Neural progenitor cell (in vitro differentiated cells): ENCODE measurements around the gene CFAP97D1. TPM values are rescaled to one million over a fixed set of nuclear protein-coding genes. Genes with fewer than 3 reads are reported as not detected.

Experiments
- DNase-seq: peaks from one replicate; pipeline ENCODE4 v3.0.0-alpha.2; 2016; ENCODE audit warnings: low spot score
- H2AFZ ChIP-seq: fragments of 200-600 bp; sonication (generic); replicated peaks from 2 replicates; pipeline ENCODE4 v1.6.1; 2016; ENCODE audit warnings: antibody characterized with exemption
- H3F3A ChIP-seq: fragments of 200-600 bp; sonication (generic); 2 replicates; pipeline ENCODE4 v1.6.1; 2016; ENCODE audit warnings: antibody characterized with exemption, low read depth
- H3K27ac ChIP-seq: fragments of 200-600 bp; sonication (generic); 2 replicates; pipeline ENCODE4 v1.5.1; 2016; ENCODE audit warnings: mild to moderate bottlenecking
- H3K27me3 ChIP-seq: fragments of 200-600 bp; sonication (generic); 2 replicates; pipeline ENCODE4 v1.6.1; 2016; ENCODE audit warnings: mild to moderate bottlenecking, moderate library complexity
- H3K36me3 ChIP-seq: fragments of 200-600 bp; sonication (generic); 2 replicates; pipeline ENCODE4 v1.5.1; 2016
- H3K4me1 ChIP-seq: fragments of 200-600 bp; sonication (generic); 2 replicates; pipeline ENCODE4 v1.6.1; 2016; ENCODE audit warnings: mixed run types
- H3K4me2 ChIP-seq: fragments of 200-600 bp; sonication (generic); 2 replicates; pipeline ENCODE4 v1.6.1; 2016
- H3K4me3 ChIP-seq: fragments of 200-600 bp; sonication (generic); 2 replicates; pipeline ENCODE4 v1.5.1; 2016
- H3K79me2 ChIP-seq: fragments of 200-600 bp; sonication (generic); 2 replicates; pipeline ENCODE4 v1.6.1; 2016; ENCODE audit warnings: low read depth
- H3K9ac ChIP-seq: fragments of 200-600 bp; sonication (generic); 2 replicates; pipeline ENCODE4 v1.6.1; 2016
- H3K9me3 ChIP-seq: fragments of 200-600 bp; sonication (generic); 2 replicates; pipeline ENCODE4 v1.5.1; 2016; ENCODE audit warnings: low read depth
- H4K20me1 ChIP-seq: fragments of 200-600 bp; sonication (generic); 2 replicates; pipeline ENCODE4 v1.6.1; 2016; ENCODE audit warnings: low read depth
- H3K27ac Mint-ChIP-seq: 3 replicates; pipeline ENCODE4 v1.8.0; 2021; ENCODE audit warnings: mixed read lengths
- H3K27me3 Mint-ChIP-seq: 2 replicates; pipeline ENCODE4 v1.8.0; 2022; ENCODE audit warnings: low read depth, mild to moderate bottlenecking, inconsistent platforms, moderate library complexity, mixed read lengths; ENCODE audit not compliant: insufficient read depth
- H3K36me3 Mint-ChIP-seq: 3 replicates; pipeline ENCODE4 v1.8.0; 2021; ENCODE audit warnings: mixed read lengths
- H3K4me1 Mint-ChIP-seq: 3 replicates; pipeline ENCODE4 v1.8.0; 2021; ENCODE audit warnings: mixed read lengths
- H3K4me3 Mint-ChIP-seq: 3 replicates; pipeline ENCODE4 v1.8.0; 2021; ENCODE audit warnings: mild to moderate bottlenecking, moderate library complexity, mixed read lengths
- H3K9me3 Mint-ChIP-seq: 3 replicates; pipeline ENCODE4 v1.8.0; 2020; ENCODE audit warnings: mixed read lengths
- EZH2 ChIP-seq: fragments of 200-600 bp; sonication (generic); IDR thresholded peaks from 2 replicates; pipeline ENCODE4 v1.6.1; 2017; ENCODE audit warnings: antibody characterized with exemption, mild to moderate bottlenecking, moderate library complexity
- EZH2phosphoT487 ChIP-seq: fragments of 200-600 bp; sonication (generic); IDR thresholded peaks from 2 replicates; pipeline ENCODE4 v1.6.1; 2017; ENCODE audit warnings: antibody characterized with exemption
- total RNA-seq: library from RNA; depleted of rRNA; stranded (reverse); fragments of >200 nt; gene quantifications from 2 replicates; pipeline ENCODE4 v1.2.3, GENCODE V29; 2015; ENCODE audit warnings: low replicate concordance
- TF ChIP-seq, protein P1 (sequence below): fragments of 200-600 bp; sonication (generic); IDR thresholded peaks from 2 replicates; pipeline ENCODE4 v1.5.1; 2017; ENCODE audit warnings: antibody characterized with exemption, mild to moderate bottlenecking

Gene CFAP97D1
- total RNA-seq, 1 donor from 2014 or later: not detected

DNA sequence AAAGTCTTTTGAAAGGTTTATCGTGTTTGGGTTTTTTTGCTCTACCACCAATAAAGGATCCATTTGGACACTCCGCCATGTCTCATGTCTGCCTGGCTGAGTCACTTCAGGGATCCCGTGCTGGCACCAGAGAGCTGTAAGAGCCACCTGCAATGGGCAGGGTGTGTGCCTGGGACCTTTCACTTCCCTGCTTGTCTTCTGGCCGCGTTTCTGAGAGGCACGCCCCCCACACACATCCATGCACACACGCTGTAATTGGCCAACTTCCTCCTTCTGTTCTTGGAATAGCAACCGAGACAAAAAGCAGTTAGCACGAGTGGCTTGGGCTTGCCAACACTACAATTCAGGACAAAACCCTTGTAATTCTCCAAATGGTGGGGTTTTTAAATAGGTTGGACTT is 11.9 kb upstream of the CFAP97D1 start:
- no peak for TF ChIP-seq EZH2phosphoT487
- Histone ChIP-seq H3K27me3 (no peaks in the 10 kb centered on the region), H3K9me3 (no peaks in the 10 kb centered on the region), H3F3A (peaks cover 3% of the 10 kb centered on the region), H3K27ac (no peak overlapping the region), H2AFZ (no peak overlapping the region), H3K9ac (no peak overlapping the region), H3K4me1 (peaks cover 3% of the 10 kb centered on the region), H3K4me3 (no peak overlapping the region), H3K36me3 (no peaks in the 10 kb centered on the region), H3K79me2 (no peaks in the 10 kb centered on the region), H4K20me1 (no peaks in the 10 kb centered on the region), H3K4me2 (no peak overlapping the region)
- Mint-ChIP-seq H3K4me1 (no peaks in the 10 kb centered on the region), H3K36me3 (peaks cover 21% of the 10 kb centered on the region), H3K27ac (no peak overlapping the region), H3K9me3 (no peaks in the 10 kb centered on the region), H3K4me3 (no peak overlapping the region), H3K27me3 (peaks cover 2% of the 10 kb centered on the region)
- DNase-seq: no peak

DNA sequence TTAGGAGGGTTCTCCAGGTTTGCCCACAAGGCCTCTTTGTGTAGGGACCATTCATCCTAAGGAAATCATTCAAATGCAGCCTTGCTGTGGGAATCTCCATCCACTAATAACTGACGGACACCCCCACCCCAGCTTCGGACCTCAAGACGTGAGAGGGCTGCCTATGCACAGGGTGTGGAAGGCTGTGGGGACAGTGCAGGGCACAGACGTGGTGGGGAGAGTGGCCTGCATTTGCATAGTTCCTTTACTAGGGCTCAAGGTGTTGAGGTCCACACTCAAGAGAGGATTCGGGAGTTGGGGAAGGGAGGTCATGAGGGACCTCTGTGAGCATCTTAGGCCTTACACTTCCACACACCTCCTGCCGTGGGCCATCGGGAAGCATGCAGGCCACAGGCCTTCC is 11.3 kb upstream of the CFAP97D1 start:
- peaks cover 24% of the 10 kb centered on the region for H3K36me3 Mint-ChIP-seq
- no peak overlapping the region for H3K27ac ChIP-seq
- H3K36me3 ChIP-seq: no peaks in the 10 kb centered on the region
- no peaks in the 10 kb centered on the region for H3K4me1 Mint-ChIP-seq
- no peak overlapping the region for H3K9ac ChIP-seq
- no peak overlapping the region for H3K4me3 ChIP-seq
- H3K27me3 ChIP-seq: no peaks in the 10 kb centered on the region
- TF ChIP-seq EZH2phosphoT487 (no peak), EZH2 (no peak)
- TF ChIP-seq, protein P1, sequence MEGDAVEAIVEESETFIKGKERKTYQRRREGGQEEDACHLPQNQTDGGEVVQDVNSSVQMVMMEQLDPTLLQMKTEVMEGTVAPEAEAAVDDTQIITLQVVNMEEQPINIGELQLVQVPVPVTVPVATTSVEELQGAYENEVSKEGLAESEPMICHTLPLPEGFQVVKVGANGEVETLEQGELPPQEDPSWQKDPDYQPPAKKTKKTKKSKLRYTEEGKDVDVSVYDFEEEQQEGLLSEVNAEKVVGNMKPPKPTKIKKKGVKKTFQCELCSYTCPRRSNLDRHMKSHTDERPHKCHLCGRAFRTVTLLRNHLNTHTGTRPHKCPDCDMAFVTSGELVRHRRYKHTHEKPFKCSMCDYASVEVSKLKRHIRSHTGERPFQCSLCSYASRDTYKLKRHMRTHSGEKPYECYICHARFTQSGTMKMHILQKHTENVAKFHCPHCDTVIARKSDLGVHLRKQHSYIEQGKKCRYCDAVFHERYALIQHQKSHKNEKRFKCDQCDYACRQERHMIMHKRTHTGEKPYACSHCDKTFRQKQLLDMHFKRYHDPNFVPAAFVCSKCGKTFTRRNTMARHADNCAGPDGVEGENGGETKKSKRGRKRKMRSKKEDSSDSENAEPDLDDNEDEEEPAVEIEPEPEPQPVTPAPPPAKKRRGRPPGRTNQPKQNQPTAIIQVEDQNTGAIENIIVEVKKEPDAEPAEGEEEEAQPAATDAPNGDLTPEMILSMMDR: no peak
- H3K9me3 ChIP-seq: no peaks in the 10 kb centered on the region
- H3K27ac Mint-ChIP-seq: no peak overlapping the region
- peaks cover 3% of the 10 kb centered on the region for H3F3A ChIP-seq
- DNase-seq: no peak
- no peak overlapping the region for H3K4me2 ChIP-seq
- peaks cover 3% of the 10 kb centered on the region for H3K4me1 ChIP-seq
- H2AFZ ChIP-seq: no peak overlapping the region
- peaks cover 2% of the 10 kb centered on the region for H3K27me3 Mint-ChIP-seq
- H3K79me2 ChIP-seq: no peaks in the 10 kb centered on the region
- H3K9me3 Mint-ChIP-seq: no peaks in the 10 kb centered on the region
- no peaks in the 10 kb centered on the region for H4K20me1 ChIP-seq
- H3K4me3 Mint-ChIP-seq: no peak overlapping the region

- Histone ChIP-seq H3K27ac (no peak overlapping the region), H3F3A (peaks cover 3% of the 10 kb centered on the region), H4K20me1 (no peaks in the 10 kb centered on the region), H3K4me3 (no peak overlapping the region), H3K9ac (no peak overlapping the region), H3K4me1 (peaks cover 3% of the 10 kb centered on the region), H3K4me2 (no peak overlapping the region), H2AFZ (no peak overlapping the region), H3K36me3 (no peaks in the 10 kb centered on the region), H3K79me2 (no peaks in the 10 kb centered on the region), H3K27me3 (no peaks in the 10 kb centered on the region), H3K9me3 (no peaks in the 10 kb centered on the region)
- DNase-seq: no peak
- Mint-ChIP-seq H3K27me3 (peaks cover 2% of the 10 kb centered on the region), H3K36me3 (peaks cover 24% of the 10 kb centered on the region), H3K9me3 (no peaks in the 10 kb centered on the region), H3K4me3 (no peak overlapping the region), H3K27ac (no peak overlapping the region), H3K4me1 (no peaks in the 10 kb centered on the region)
- no peak for TF ChIP-seq EZH2phosphoT487
- TF ChIP-seq, protein P1: no peak
Measured at GRCh38 chr17:43769426-43769825, 10.8 kb upstream of the CFAP97D1 start.

DNA sequence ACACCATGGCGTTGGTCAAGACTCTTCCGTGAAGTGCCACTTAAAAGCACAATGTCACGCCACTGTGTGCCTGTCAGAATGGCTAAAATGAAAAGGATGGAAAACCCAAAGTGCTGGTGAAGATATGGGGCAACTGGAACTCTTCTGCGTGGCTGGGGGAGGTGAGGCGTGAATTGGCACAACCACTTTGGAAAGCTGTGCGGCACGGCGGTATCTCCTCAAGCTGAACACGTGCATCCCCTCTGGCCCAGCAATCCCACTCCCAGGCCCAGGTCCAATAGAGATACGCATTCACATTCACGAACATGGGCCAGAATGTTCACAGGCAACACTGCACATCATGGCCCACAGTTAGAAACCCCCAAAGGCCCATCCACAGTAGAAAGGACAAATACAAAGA is 10.4 kb upstream of the CFAP97D1 start:
- no peak overlapping the region for H3K27ac Mint-ChIP-seq

More for the DNA sequence above, 10.4 kb upstream of the CFAP97D1 start:
- Histone ChIP-seq H3K9ac (no peak overlapping the region), H2AFZ (no peak overlapping the region), H3K36me3 (no peaks in the 10 kb centered on the region), H3K27me3 (no peaks in the 10 kb centered on the region), H3K4me3 (no peak overlapping the region), H3K4me2 (no peak overlapping the region), H3F3A (peaks cover 3% of the 10 kb centered on the region), H3K79me2 (no peaks in the 10 kb centered on the region), H4K20me1 (no peaks in the 10 kb centered on the region), H3K4me1 (peaks cover 3% of the 10 kb centered on the region), H3K27ac (no peak overlapping the region), H3K9me3 (no peaks in the 10 kb centered on the region)
- H3K9me3 Mint-ChIP-seq: no peaks in the 10 kb centered on the region
- no peak for DNase-seq
- no peak overlapping the region for H3K4me3 Mint-ChIP-seq
- H3K4me1 Mint-ChIP-seq: no peaks in the 10 kb centered on the region
- TF ChIP-seq, protein P1: no peak
- no peak for TF ChIP-seq EZH2phosphoT487
- no peak for TF ChIP-seq EZH2
- H3K36me3 Mint-ChIP-seq: peaks cover 24% of the 10 kb centered on the region
- H3K27me3 Mint-ChIP-seq: peaks cover 2% of the 10 kb centered on the region
